Effector memory CD4-positive, alpha-beta T cell (primary cell): ENCODE data around the gene SFRP5.
A peak's percentile ranks its signal among the peaks of the same experiment; 100 is the strongest.

Experiments used
- DNase-seq, 3 donors: peaks; one replicate each; pipeline ENCODE4 v3.0.0-alpha.2; 2020
- H3K27ac ChIP-seq: 2 replicates; pipeline ENCODE4 v1.7.0; 2013; ENCODE audit warnings: mild to moderate bottlenecking, low read length, moderate library complexity; ENCODE audit not compliant: insufficient read depth, poor library complexity, severe bottlenecking
- H3K27me3 ChIP-seq: replicated peaks from 2 replicates; pipeline ENCODE4 v1.7.0; 2013; ENCODE audit warnings: mild to moderate bottlenecking, low read length; ENCODE audit not compliant: insufficient read depth, control insufficient read depth, poor library complexity, severe bottlenecking
- H3K36me3 ChIP-seq: 2 replicates; pipeline ENCODE4 v1.7.0; 2013; ENCODE audit warnings: mild to moderate bottlenecking, low read length, moderate library complexity; ENCODE audit not compliant: control insufficient read depth, insufficient read depth
- H3K4me1 ChIP-seq: 2 replicates; pipeline ENCODE4 v1.7.0; 2013; ENCODE audit warnings: low read length, mild to moderate bottlenecking; ENCODE audit not compliant: control insufficient read depth, insufficient read depth, poor library complexity, severe bottlenecking
- H3K4me3 ChIP-seq: 2 replicates; pipeline ENCODE4 v1.7.0; 2013; ENCODE audit warnings: low read length, low read depth, mild to moderate bottlenecking; ENCODE audit not compliant: insufficient read depth, poor library complexity, severe bottlenecking
- H3K9me3 ChIP-seq: 2 replicates; pipeline ENCODE4 v1.7.0; 2013; ENCODE audit warnings: mild to moderate bottlenecking, low read length, moderate library complexity; ENCODE audit not compliant: control insufficient read depth

SFRP5 gene

DNA sequence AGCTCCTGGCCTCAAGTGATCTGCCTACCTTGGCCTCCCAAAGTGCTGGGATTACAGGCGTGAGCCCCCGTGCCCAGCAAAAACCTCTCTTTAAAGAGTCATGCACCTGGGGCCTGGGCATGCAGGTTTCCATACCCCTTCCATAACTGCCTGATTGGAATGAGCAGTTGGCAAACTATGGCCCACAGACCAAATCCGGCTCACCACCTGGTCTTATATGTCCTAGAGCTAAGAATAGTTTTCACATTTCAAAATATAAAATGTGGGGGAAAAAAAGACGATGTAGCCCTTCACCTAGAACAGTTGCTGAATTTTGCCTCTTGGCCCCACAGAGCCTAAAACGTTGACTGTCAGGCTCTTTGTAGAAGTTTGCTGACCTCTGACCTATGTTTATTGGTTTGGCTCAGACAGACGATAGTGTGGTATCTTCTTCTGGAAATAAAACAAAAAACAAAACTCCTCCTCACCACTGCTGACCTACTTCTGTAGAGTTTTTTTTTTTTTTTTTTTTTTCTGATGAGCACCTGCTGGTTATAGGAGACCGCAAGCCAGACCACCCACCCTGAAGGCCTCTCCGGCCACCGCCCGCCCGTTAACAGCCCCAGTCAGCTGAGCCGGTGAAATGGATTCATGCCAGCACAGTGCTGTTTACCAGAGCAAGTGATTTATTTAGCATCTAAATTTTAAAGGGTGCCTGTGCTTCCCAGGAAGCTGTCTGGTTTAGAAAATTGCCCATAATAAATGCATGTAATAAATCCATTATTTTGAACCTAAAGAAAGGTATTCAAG is 33.5 kb upstream of the SFRP5 start:
- no peaks in the 10 kb centered on the region for H3K27me3 ChIP-seq
- H3K4me3 ChIP-seq, result no peak overlapping the region
- no peak for DNase-seq
- no peaks in the 10 kb centered on the region for H3K4me1 ChIP-seq
- H3K9me3 ChIP-seq, result no peaks in the 10 kb centered on the region
- H3K27ac ChIP-seq, result no peak overlapping the region
- H3K36me3 ChIP-seq, result no peaks in the 10 kb centered on the region

DNA sequence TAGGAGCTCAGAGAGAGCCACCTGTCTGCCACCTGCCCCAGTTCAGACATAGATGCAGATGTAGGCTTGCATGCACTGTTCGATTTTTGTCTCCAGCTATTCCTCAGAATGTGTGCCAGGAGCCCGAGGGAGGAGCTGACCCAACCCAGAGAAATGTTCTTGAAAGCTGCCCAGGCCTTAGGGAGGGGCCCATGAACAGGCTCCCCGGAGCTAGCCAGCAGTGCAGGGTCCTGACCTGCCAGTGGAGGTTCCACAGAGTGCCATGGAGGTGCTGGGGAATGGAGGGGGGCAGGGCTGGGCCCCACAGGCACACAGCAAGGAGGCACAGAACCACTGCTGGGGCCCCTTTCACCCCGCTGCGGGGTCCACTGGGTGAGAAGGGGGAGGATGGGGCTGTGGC is 29.6 kb upstream of the SFRP5 start:
- Histone ChIP-seq H3K27me3 (no peaks in the 10 kb centered on the region), H3K9me3 (no peaks in the 10 kb centered on the region), H3K4me1 (no peaks in the 10 kb centered on the region), H3K27ac (no peak overlapping the region), H3K36me3 (no peaks in the 10 kb centered on the region), H3K4me3 (no peak overlapping the region)
- no peak for DNase-seq

DNA sequence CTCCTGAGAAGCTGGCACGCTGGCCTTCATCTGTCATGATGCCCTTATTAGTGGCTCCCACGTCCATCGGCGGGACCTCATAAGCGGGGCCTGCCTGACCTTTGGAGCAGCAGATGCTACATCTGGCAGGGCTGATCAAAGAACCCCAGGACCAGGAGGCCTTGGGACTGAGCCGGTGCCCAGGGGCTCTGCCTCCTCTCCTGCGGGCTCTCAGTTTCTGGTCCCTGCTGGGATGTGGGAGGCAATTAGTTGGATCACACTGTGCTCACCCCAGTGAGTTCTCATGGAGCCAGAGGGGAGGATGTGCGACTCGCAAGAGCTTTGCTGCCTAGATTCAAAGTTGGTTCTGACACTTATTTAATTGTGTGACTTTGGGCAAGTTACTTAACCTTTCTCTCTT is 28.7 kb upstream of the SFRP5 start:
- Histone ChIP-seq H3K4me3 (no peak overlapping the region), H3K27me3 (no peaks in the 10 kb centered on the region), H3K36me3 (no peaks in the 10 kb centered on the region), H3K4me1 (peaks cover 6% of the 10 kb centered on the region), H3K9me3 (no peaks in the 10 kb centered on the region), H3K27ac (no peak overlapping the region)
- no peak for DNase-seq

DNA sequence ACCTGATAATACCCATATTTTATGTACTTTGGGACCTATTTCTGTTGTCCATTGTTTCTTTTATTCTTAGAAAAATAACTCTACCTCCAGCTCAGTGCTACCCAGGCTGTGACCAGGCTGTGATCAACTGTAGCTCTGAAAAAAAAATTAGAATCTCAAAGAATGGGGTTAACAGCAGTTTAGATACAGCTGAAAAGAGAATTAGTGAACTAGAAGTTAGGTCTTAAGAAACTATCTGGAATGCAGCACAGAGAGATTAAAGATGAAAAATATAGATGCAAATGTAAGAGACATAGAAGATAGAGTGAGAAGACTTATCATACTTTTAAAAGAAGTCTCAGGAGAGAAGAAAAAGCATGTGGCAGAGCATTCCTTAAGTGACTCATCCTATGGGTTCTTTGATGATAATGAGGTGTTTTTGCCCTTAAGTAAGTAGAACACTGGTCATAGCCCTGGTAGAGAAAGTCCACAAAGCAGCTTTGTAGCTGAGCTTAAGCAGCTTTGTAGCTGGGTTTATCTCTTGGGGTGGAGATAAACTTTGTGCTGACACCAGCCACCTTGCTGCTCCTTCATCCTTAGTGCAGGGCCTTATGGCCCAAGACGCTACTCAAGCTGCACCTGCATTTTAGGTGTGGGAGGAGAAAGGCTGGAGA is 27.3 kb upstream of the SFRP5 start:
- H3K4me3 ChIP-seq, result no peak overlapping the region
- no peak for DNase-seq
- no peaks in the 10 kb centered on the region for H3K36me3 ChIP-seq
- H3K9me3 ChIP-seq, result no peaks in the 10 kb centered on the region
- H3K27ac ChIP-seq, result no peak overlapping the region
- H3K27me3 ChIP-seq, result no peaks in the 10 kb centered on the region
- peaks cover 6% of the 10 kb centered on the region for H3K4me1 ChIP-seq

DNA sequence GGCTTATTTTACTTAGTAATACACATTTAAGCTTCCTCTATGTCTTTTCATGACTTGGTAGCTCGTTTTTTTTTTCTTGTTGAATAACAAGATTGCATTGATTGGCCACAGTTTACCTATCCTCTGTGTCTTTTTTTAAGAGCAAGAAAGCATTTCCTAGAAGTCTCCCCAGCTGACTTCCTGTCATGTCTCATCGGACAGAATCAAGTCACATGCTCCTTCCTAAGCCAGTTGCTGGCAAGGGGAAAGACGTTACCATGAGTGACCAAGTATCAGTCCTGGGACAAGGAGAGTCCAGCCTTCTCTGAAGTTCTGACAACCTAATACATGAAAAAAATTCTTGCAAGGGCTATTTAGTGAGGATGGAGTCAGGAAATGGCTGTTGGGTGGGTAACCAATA is 24.9 kb upstream of the SFRP5 start:
- no peaks in the 10 kb centered on the region for H3K27me3 ChIP-seq
- H3K4me3 ChIP-seq, result peak overlapping the region; percentile 53
- no peaks in the 10 kb centered on the region for H3K36me3 ChIP-seq
- peak in 1 of 3 donors; percentile 3 for DNase-seq
- peak overlapping the region; percentile 28 for H3K27ac ChIP-seq
- H3K9me3 ChIP-seq, result no peaks in the 10 kb centered on the region
- peaks cover 13% of the 10 kb centered on the region for H3K4me1 ChIP-seq

DNA sequence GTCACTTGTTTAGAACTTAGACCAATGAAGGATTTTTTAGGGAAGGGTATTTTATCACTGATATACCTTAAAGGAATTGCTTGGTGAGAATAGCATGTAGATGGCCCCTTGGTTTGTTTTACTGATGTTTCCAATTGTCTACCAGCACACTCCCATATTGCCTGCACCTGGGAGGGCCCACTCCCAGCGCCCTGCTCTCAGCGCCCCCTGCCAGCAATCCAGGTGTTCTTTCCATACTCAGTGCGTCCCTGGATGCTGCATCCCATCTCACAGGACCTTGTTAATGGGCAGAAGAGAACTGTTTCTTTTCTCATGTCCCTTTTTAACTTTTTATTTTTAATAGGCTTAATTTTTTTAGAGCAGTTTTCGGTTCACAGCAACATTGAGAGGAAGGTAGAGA is 24.1 kb upstream of the SFRP5 start:
- Histone ChIP-seq H3K27ac (no peak overlapping the region), H3K27me3 (no peaks in the 10 kb centered on the region), H3K9me3 (no peaks in the 10 kb centered on the region), H3K36me3 (no peaks in the 10 kb centered on the region), H3K4me3 (no peak overlapping the region), H3K4me1 (peaks cover 14% of the 10 kb centered on the region)
- DNase-seq, result no peak

DNA sequence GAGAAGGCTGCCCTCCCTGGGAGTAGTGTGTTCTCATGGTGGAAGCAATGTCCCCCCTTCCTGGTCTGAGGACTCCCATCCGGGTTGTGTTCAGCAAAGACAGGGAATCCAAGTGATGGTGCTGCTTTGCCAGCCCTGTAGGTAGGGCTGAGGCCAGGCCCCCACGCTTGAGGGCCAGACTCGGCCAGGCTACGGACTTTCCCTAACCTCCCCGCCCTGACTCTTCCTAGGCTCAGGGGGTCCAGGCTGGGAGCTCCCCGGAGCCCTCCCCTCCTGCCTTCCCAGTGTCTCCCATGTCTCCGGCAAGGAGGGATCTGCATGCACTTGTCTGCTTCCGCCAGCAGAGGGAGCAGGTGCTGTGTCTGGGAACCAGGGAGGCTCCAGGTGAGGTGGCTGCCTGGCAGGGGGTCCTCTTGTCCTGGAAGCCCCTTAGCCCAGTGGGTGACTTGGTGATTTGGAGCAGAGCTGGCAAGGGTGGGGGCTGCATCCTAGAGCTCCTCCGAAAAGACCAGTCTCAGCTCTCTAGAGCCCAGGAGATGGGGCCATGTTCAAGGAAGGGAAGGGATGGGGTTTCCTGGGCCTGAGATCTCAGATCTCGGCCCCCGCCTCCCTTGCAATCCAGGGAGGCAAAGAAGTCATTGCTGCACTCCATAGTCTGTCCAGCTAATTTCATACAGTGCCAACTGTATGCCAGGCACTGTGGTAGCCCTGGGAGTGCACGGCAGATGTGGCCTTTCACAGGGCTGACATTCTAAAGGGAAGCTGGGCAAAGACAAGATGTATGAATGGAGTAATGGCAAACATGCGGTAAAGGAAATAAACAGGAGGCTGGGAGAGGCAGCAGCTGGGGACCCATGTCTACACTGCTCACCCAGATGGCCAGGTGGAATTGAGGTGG is 20.3 kb upstream of the SFRP5 start:
- no peak overlapping the region for H3K4me3 ChIP-seq
- peak; percentile 47 to 57 (median 47) for DNase-seq
- no peaks in the 10 kb centered on the region for H3K9me3 ChIP-seq
- no peaks in the 10 kb centered on the region for H3K27me3 ChIP-seq
- no peak overlapping the region for H3K27ac ChIP-seq
- no peaks in the 10 kb centered on the region for H3K36me3 ChIP-seq
- H3K4me1 ChIP-seq, result peaks cover 14% of the 10 kb centered on the region

DNA sequence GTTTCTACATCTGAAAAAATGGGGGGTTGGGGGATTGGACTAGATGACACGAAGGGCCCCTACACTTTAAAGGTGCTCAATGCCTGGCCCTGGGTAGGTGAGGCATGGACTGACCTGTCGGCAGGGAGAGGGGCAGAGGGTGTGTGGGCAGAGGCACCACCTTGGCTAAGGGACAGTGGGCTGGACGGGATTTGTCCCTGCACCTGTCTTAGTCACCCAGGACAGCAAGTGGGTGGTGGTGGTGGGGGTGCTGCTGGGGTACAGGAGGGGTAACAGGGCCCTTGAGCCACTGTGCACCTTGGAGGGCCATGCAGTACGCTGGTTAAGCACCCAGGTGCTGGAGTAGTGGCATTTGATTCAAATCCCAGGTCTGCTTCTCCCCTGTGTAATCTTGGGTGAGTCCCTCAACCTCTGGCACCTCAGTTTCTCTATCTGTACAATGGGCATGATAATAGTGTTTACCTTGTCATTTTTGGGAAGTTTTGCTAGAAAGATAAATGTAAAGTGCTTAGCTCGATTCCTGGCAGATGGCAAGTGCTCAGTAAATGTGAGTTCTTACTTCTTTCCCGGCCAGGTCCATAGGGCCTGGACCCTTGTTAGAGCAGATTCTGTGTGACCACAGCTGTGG is 18.1 kb upstream of the SFRP5 start:
- no peak overlapping the region for H3K4me3 ChIP-seq
- no peak for DNase-seq
- peaks cover 8% of the 10 kb centered on the region for H3K4me1 ChIP-seq
- H3K27me3 ChIP-seq, result no peaks in the 10 kb centered on the region
- no peaks in the 10 kb centered on the region for H3K36me3 ChIP-seq
- H3K9me3 ChIP-seq, result no peaks in the 10 kb centered on the region
- H3K27ac ChIP-seq, result no peak overlapping the region

DNA sequence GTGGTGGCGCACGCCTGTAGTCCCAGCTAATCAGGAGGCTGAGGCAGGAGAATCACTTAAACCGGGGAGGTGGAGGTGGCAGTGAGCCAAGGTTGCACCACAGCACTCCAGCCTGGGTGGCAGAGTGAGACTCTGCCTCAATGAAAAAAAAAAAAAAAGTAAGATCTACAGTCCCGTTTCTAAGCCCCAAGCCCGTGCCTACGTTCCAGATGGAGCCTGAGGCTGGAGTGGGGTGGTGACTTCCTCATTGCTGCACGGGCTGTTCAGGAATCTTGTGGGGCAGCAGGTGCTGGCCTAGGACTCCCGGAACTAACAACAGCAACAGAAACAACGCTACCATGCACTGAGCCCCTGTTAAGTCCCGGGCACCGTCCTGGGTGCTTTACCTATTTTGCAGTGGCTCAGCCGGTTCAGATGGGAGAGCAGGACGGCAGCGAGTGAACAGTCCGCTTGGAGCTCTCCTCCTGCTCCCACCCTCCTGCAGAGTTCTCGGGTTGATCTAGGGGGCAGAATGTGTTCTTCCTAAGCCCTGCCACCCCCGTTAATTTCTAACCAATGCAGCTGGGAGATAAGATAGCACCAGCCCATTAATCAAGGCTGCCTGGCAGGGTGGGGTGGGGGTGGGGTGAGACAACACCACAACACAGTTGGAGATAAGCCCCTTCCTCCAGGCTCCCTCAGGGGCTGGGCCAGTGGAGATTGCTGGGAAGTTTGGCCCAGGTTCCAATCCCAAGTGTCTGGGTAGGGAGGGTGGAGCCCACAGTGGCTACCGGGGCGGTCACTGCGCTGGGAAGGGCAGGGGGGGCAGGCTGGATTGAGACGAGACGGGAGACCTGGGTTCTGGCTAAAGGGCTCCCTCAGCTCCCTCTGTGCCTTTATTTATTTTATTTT is 17.0 kb upstream of the SFRP5 start:
- no peaks in the 10 kb centered on the region for H3K27me3 ChIP-seq

More for the DNA sequence above, 17.0 kb upstream of the SFRP5 start:
- H3K9me3 ChIP-seq, result no peaks in the 10 kb centered on the region
- no peak overlapping the region for H3K4me3 ChIP-seq
- no peak overlapping the region for H3K27ac ChIP-seq
- peaks cover 8% of the 10 kb centered on the region for H3K4me1 ChIP-seq
- DNase-seq, result no peak
- no peaks in the 10 kb centered on the region for H3K36me3 ChIP-seq
